Activated CD8-positive, alpha-beta memory T cell treated with anti-CD3 and anti-CD28 coated beads, Interleukin-2, amount 10 ng/mL, durations not matched to agents 7 days and 5 days (primary cell): ENCODE data around the gene MMP10. TPM values are rescaled to one million over a fixed set of nuclear protein-coding genes. Genes with fewer than 3 reads are reported as not detected.
"Not testable (repeated sequence)": the region's sequence is repeated elsewhere in the genome, so short reads cannot be mapped to it uniquely, and the experiment has no call there.

Experiments used
- ATAC-seq: fragments of 150-1000 bp; cut with Tn5 transposase; one replicate; pipeline ENCODE4 v1.10.0; 2021; ENCODE audit warnings: moderate library complexity
- CTCF ChIA-PET: fragments of 350-600 bp; sonication (Branson Sonifier 250); formaldehyde crosslinking; loops from one replicate; lab custom pipeline; 2021; ENCODE audit warnings: antibody characterized with exemption; lab: Charles Lee
- DNase-seq: peaks from one replicate; pipeline ENCODE4 v3.0.0-alpha.2; 2020
- H3K27ac Mint-ChIP-seq: one replicate; pipeline ENCODE4 v1.8.0; 2021; ENCODE audit warnings: mild to moderate bottlenecking, mixed read lengths
- H3K27me3 Mint-ChIP-seq: one replicate; pipeline ENCODE4 v1.8.0; 2021; ENCODE audit warnings: mixed read lengths
- H3K36me3 Mint-ChIP-seq: one replicate; pipeline ENCODE4 v1.8.0; 2021; ENCODE audit warnings: mild to moderate bottlenecking, mixed read lengths
- H3K4me1 Mint-ChIP-seq: one replicate; pipeline ENCODE4 v1.8.0; 2021; ENCODE audit warnings: mixed read lengths
- H3K4me3 Mint-ChIP-seq: one replicate; pipeline ENCODE4 v1.8.0; 2021; ENCODE audit warnings: mild to moderate bottlenecking, moderate library complexity, mixed read lengths
- H3K9me3 Mint-ChIP-seq: one replicate; pipeline ENCODE4 v1.8.0; 2022; ENCODE audit warnings: low read depth, mixed read lengths
- total RNA-seq, 2 experiments: library from RNA; stranded (reverse); gene quantifications; one replicate each; pipeline ENCODE4 v1.2.3, GENCODE V29; 2021

The MMP10 gene
- total RNA-seq, 2 experiments from 2014 or later: 0.33 TPM; not detected in 1

DNA sequence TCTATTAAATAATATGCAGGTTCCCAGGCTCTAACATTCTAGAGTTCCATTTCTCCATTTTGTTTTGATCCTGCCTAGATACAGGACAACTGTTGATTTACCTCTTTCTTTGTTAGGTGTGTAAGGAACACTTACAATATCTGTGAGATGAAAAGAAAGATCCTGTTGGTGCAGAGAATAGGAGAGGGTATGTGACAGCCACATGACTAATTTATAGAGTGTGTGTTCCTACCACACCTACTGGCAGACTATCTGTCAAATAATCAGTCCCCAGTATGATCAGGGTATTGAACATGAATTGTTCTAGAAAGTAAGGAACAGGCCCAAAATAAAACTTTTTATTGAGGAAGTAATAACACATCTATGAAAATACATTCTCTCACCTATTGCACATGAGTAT, 10.2 kb downstream of the MMP10 start:
- no peaks in the 10 kb centered on the region for H3K27me3 Mint-ChIP-seq
- no peak for ATAC-seq
- H3K27ac Mint-ChIP-seq: no peak overlapping the region
- CTCF ChIA-PET: no interaction called here
- no peak for DNase-seq
- H3K36me3 Mint-ChIP-seq: no peaks in the 10 kb centered on the region
- no peak overlapping the region for H3K4me3 Mint-ChIP-seq
- H3K9me3 Mint-ChIP-seq: no peaks in the 10 kb centered on the region
- H3K4me1 Mint-ChIP-seq: no peaks in the 10 kb centered on the region

- DNase-seq (no peak), ATAC-seq (no peak)
- no peak overlapping the region for H3K27ac Mint-ChIP-seq
- H3K36me3 Mint-ChIP-seq: no peaks in the 10 kb centered on the region
- CTCF ChIA-PET: no interaction called here
- H3K27me3 Mint-ChIP-seq: no peaks in the 10 kb centered on the region
- H3K4me3 Mint-ChIP-seq: no peak overlapping the region
- no peaks in the 10 kb centered on the region for H3K4me1 Mint-ChIP-seq
- no peaks in the 10 kb centered on the region for H3K9me3 Mint-ChIP-seq
Measured at GRCh38 chr11:102767800-102768199, 12.6 kb downstream of the MMP10 start.

- H3K27ac Mint-ChIP-seq: no peak overlapping the region
- H3K36me3 Mint-ChIP-seq: no peaks in the 10 kb centered on the region
- CTCF ChIA-PET: no interaction called here
- H3K9me3 Mint-ChIP-seq: no peaks in the 10 kb centered on the region
- H3K4me1 Mint-ChIP-seq: peaks cover 2% of the 10 kb centered on the region
- DNase-seq (no peak), ATAC-seq (no peak)
- H3K27me3 Mint-ChIP-seq: no peaks in the 10 kb centered on the region
- H3K4me3 Mint-ChIP-seq: no peak overlapping the region
Measured at GRCh38 chr11:102763440-102763839, 17.0 kb downstream of the MMP10 start.

GRCh38 chr11:102762361-102762767, 18.1 kb downstream of the MMP10 start:
- CTCF ChIA-PET: interaction anchor here (0.7 kb wide), 1 partner anchor 9 kb away, joined by 3 read pairs; no protein-coding TSS in a partner anchor

GRCh38 chr11:102761646-102762238, 18.7 kb downstream of the MMP10 start:
- Mint-ChIP-seq H3K27ac (no peak overlapping the region), H3K36me3 (no peaks in the 10 kb centered on the region), H3K27me3 (no peaks in the 10 kb centered on the region), H3K4me3 (no peak overlapping the region), H3K9me3 (no peaks in the 10 kb centered on the region), H3K4me1 (peaks cover 2% of the 10 kb centered on the region)
- ATAC-seq: no peak
- DNase-seq: no peak
- CTCF ChIA-PET: interaction anchor here (0.7 kb wide), 2 partner anchors 9 to 31 kb away, joined by 3 to 6 read pairs; no protein-coding TSS in a partner anchor

More at GRCh38 chr11:102762361-102762767, 18.1 kb downstream of the MMP10 start:
- Mint-ChIP-seq H3K27me3 (no peaks in the 10 kb centered on the region), H3K27ac (no peak overlapping the region), H3K4me1 (peaks cover 2% of the 10 kb centered on the region), H3K9me3 (no peaks in the 10 kb centered on the region), H3K36me3 (no peaks in the 10 kb centered on the region), H3K4me3 (no peak overlapping the region)
- no peak for DNase-seq
- ATAC-seq: no peak

- no peaks in the 10 kb centered on the region for H3K36me3 Mint-ChIP-seq
- no peak for DNase-seq
- no peaks in the 10 kb centered on the region for H3K9me3 Mint-ChIP-seq
- no peaks in the 10 kb centered on the region for H3K27me3 Mint-ChIP-seq
- no peak overlapping the region for H3K4me3 Mint-ChIP-seq
- H3K27ac Mint-ChIP-seq: no peak overlapping the region
- H3K4me1 Mint-ChIP-seq: peaks cover 2% of the 10 kb centered on the region
- CTCF ChIA-PET: interaction anchor here (0.6 kb wide), 1 partner anchor 677 kb away, joined by 3 read pairs; no protein-coding TSS in a partner anchor
- no peak for ATAC-seq
Measured at GRCh38 chr11:102760344-102761035, 19.9 kb downstream of the MMP10 start.

DNA sequence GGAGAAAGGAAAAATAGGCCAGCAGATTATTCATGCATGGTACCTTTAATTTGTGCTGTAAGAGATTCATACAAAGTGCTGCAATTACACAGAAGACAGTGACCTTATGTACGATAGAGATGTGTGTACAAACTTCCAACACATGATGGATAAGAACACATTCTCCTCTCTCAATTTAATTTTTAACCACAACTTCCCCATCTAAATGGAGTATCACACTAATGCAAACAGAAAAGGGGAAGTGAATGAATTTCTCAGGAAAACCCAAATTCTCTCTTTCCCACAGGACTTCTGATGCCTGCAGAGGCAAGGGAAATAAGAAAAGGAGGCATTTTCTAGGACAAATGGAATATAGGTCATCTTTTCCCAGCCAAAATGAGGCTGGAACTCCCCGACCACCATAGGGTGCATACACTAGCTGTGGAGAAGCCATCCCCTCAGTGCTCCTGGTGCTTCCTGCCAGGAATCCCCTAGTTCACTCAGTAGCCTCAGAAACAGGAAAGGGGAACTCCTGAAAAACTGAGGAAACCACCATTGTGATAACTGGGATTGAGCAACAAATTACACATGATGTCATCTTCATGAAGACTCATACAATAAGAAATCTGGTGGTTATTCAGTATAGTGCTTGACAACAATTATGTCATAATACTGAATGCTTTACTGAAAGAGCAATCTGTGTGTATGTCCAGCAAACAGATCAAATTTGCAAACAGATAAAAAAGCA, 22.4 kb downstream of the MMP10 start:
- no peak for ATAC-seq
- Mint-ChIP-seq H3K27ac (no peak overlapping the region), H3K4me3 (no peak overlapping the region), H3K27me3 (peaks cover 8% of the 10 kb centered on the region), H3K36me3 (no peaks in the 10 kb centered on the region), H3K4me1 (peaks cover 2% of the 10 kb centered on the region), H3K9me3 (no peaks in the 10 kb centered on the region)
- DNase-seq: no peak
- CTCF ChIA-PET: no interaction called here

- Mint-ChIP-seq H3K9me3 (no peaks in the 10 kb centered on the region), H3K4me1 (no peaks in the 10 kb centered on the region), H3K4me3 (no peak overlapping the region), H3K27me3 (peaks cover 18% of the 10 kb centered on the region), H3K36me3 (no peaks in the 10 kb centered on the region), H3K27ac (no peak overlapping the region)
- ATAC-seq (no peak), DNase-seq (no peak)
- CTCF ChIA-PET: interaction anchor here (0.8 kb wide), 1 partner anchor 9 kb away, joined by 3 read pairs; no protein-coding TSS in a partner anchor
Measured at GRCh38 chr11:102753267-102753666, 27.2 kb downstream of the MMP10 start.

DNA sequence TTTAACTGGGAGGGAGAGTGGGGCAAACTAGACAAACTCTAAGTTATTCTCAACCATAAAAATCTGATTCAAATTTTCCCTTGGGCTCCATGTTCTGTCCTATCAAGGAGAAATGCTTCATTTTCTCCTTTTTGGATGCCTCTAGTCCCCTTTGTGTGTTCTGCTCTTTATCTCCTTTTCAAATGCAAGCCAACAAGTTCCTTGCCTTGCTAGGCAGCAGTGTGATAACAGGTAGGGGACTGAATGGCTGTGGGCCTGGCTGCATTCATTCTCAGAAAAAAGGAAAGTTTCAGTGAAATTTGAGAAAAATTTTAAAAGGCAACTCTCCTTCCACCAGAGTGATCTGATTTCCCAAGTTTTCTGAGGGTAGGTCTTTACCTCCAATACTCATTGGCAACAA, 28.8 kb downstream of the MMP10 start:
- Mint-ChIP-seq H3K27ac (no peak overlapping the region), H3K27me3 (peaks cover 18% of the 10 kb centered on the region), H3K4me1 (no peaks in the 10 kb centered on the region), H3K4me3 (no peak overlapping the region), H3K9me3 (peaks cover 4% of the 10 kb centered on the region), H3K36me3 (peaks cover 2% of the 10 kb centered on the region)
- ATAC-seq: no peak
- DNase-seq: no peak
- CTCF ChIA-PET: no interaction called here

DNA sequence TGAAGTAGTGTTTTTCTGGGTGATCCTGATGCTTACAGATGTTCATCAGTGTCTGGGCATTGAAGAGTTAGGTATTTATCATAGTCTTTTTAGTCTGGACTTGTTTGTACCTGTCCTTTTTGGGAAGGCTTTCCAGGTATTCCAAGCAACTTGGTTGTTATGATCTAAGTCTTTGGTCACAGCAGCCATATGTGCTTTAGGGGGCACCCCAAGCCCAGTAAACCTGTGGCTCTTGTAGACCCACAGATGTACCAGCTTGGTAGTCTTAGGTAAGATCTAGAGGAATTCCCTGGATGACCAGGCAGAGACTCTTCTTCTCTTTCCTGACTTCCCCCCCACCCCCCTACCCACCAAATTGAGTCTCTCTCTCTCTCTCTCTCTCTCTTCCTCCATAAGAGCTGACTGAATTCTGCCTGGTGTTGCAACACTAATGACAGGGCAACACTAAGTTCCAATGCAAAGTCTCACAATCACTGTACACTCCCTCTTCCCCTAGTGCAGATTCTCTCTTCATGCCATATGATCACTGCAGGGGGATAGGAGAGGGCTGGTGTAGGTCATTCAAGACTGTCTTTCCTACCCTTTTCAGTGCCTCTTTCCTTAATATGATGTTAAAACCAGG, 31.2 kb downstream of the MMP10 start:
- Mint-ChIP-seq H3K27ac (no peak overlapping the region), H3K4me1 (no peaks in the 10 kb centered on the region), H3K4me3 (no peak overlapping the region), H3K27me3 (peaks cover 13% of the 10 kb centered on the region), H3K36me3 (peaks cover 2% of the 10 kb centered on the region), H3K9me3 (peaks cover 4% of the 10 kb centered on the region)
- DNase-seq (no peak), ATAC-seq (no peak)
- CTCF ChIA-PET: interaction anchor here (2.1 kb wide), 1 partner anchor 15 kb away, joined by 5 read pairs; no protein-coding TSS in a partner anchor

DNA sequence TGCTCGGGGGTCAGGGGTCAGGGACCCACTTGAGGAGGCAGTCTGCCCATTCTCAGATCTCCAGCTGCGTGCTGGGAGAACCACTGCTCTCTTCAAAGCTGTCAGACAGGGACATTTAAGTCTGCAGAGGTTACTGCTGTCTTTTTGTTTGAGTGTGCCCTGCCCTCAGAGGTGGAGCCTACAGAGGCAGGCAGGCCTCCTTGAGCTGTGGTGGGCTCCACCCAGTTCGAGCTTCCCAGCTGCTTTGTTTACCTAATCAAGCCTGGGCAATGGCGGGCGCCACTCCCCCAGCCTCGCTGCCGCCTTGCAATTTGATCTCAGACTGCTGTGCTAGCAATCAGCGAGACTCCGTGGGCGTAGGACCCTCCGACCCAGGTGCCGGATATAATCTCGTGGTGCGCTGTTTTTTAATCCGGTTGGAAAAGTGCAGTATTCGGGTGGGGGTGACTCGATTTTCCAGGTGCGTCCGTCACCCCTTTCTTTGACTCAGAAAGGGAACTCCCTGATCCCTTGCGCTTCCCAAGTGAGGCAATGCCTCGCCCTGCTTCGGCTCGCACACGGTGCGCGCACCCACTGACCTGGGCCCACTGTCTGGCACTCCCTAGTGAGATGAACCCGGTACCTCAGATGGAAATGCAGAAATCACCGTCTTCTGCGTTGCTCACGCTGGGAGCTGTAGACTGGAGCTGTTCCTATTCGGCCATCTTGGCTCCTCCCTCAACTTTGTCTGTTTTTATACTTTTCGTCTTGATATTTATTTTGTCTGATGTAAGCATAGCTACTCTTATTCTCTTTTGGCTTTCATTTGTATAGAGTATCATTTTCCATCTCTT, 33.5 kb downstream of the MMP10 start:
- H3K4me3 Mint-ChIP-seq, H3K9me3 Mint-ChIP-seq, H3K36me3 Mint-ChIP-seq, CTCF ChIA-PET, H3K27ac Mint-ChIP-seq, H3K4me1 Mint-ChIP-seq, ATAC-seq, DNase-seq: not testable (repeated sequence)
- peaks cover 10% of the 10 kb centered on the region for H3K27me3 Mint-ChIP-seq

- ATAC-seq: no peak
- H3K36me3 Mint-ChIP-seq: no peaks in the 10 kb centered on the region
- CTCF ChIA-PET: interaction anchor here (2.1 to 2.6 kb wide), 2 partner anchors 14 to 207 kb away, joined by 5 to 15 read pairs; no protein-coding TSS in a partner anchor
- no peaks in the 10 kb centered on the region for H3K4me1 Mint-ChIP-seq
- no peaks in the 10 kb centered on the region for H3K9me3 Mint-ChIP-seq
- no peak overlapping the region for H3K27ac Mint-ChIP-seq
- DNase-seq: no peak
- H3K27me3 Mint-ChIP-seq: peaks cover 9% of the 10 kb centered on the region
- H3K4me3 Mint-ChIP-seq: no peak overlapping the region
Measured at GRCh38 chr11:102734650-102735049, 45.8 kb downstream of the MMP10 start.
